HepG2 (cell line): ENCODE results near the gene PDE8B. TPM values are rescaled to one million over a fixed set of nuclear protein-coding genes. Genes with fewer than 3 reads are reported as not detected.

ENCODE experiments used
- ATAC-seq: fragments of 200-7000 bp; cut with Tn5 transposase; 3 replicates; pipeline ENCODE4 v1.9.1; 2020; ENCODE audit warnings: mild to moderate bottlenecking, moderate library complexity
- BruUV-seq: library from RNA; stranded (reverse); fragments of 400-500 nt; replicated peaks from 2 replicates; lab custom pipeline; 2021; lab: Mats Ljungman, UMichigan
- CTCF ChIA-PET: fragments of 300-600 bp; formaldehyde crosslinking; extraction: SDS; loops from one replicate; lab custom pipeline; 2021; ENCODE audit warnings: low total read pairs, inconsistent platforms, low intra/inter-chr PET ratio; lab: Yijun Ruan, JAX
- POLR2A ChIA-PET: fragments of 350-600 bp; sonication (Branson Sonifier 250); formaldehyde crosslinking; loops from one replicate; lab custom pipeline; 2020; ENCODE audit warnings: antibody characterized with exemption, inconsistent platforms; lab: Yijun Ruan, JAX
- DNase-seq: peaks from one replicate; pipeline ENCODE4 v3.0.0-alpha.2; 2015; ENCODE audit warnings: low spot score
- FAIRE-seq: peaks from 3 replicates; lab custom pipeline; 2011; peaks lifted over from hg19 to GRCh38; lab: Jason Lieb, UNC
- H2AFZ ChIP-seq: one replicate; pipeline ENCODE4 v1.6.1; 2011; ENCODE audit warnings: low read length, inconsistent platforms
- H3K27ac ChIP-seq: fragments of 300-600 bp; 3 replicates; pipeline ENCODE4 v1.8.0; 2011; ENCODE audit warnings: mixed run types, mild to moderate bottlenecking, mixed read lengths, low read length, inconsistent platforms; ENCODE audit not compliant: insufficient read depth; ENCODE audit errors: extremely low read length
- H3K27me3 ChIP-seq, 2 experiments: fragments of 200-600 bp in 1 of 2; 2 replicates in 1 of 2; 3 replicates in 1 of 2; pipeline versions ENCODE4 v1.6.0 to v1.8.0; 2011; ENCODE audit warnings: low read length in 2 of 2, mild to moderate bottlenecking in 2 of 2, moderate library complexity in 2 of 2, inconsistent platforms in 1 of 2; ENCODE audit not compliant: insufficient read depth in 2 of 2, control insufficient read depth in 1 of 2
- H3K36me3 ChIP-seq, 2 experiments: fragments of 200-600 bp in 1 of 2; replicated peaks in 1 of 2; 2 replicates in 1 of 2; 3 replicates in 1 of 2; pipeline versions ENCODE4 v1.5.1 to v1.8.0; 2011; ENCODE audit warnings: low read length in 2 of 2, inconsistent platforms in 1 of 2; ENCODE audit not compliant: insufficient read depth in 2 of 2, control insufficient read depth in 1 of 2
- H3K4me1 ChIP-seq: 2 replicates; pipeline ENCODE4 v1.5.1; 2012; ENCODE audit warnings: low read length, inconsistent platforms; ENCODE audit not compliant: insufficient read depth
- H3K4me2 ChIP-seq: 2 replicates; pipeline ENCODE4 v1.6.0; 2011; ENCODE audit warnings: low read depth, low read length, inconsistent platforms
- H3K4me3 ChIP-seq, 3 experiments: fragments of 200-600 bp in 1 of 3; sonication (generic), shearing (Covaris generic) in 1 of 3; replicated peaks in 1 of 3; 2 replicates each; pipeline ENCODE4 v1.5.1; 2011 to 2016; ENCODE audit warnings: low read length in 3 of 3, inconsistent platforms in 2 of 3, low read depth in 2 of 3, mild to moderate bottlenecking in 2 of 3, control low read depth in 1 of 3, mixed read lengths in 1 of 3; ENCODE audit not compliant: insufficient read depth in 1 of 3
- H3K79me2 ChIP-seq: one replicate; pipeline ENCODE4 v1.6.1; 2011; ENCODE audit warnings: low read length, inconsistent platforms; ENCODE audit not compliant: insufficient read depth
- H3K9ac ChIP-seq: 2 replicates; pipeline ENCODE4 v1.6.0; 2011; ENCODE audit warnings: mild to moderate bottlenecking, low read depth, low read length, inconsistent platforms; ENCODE audit not compliant: insufficient read depth
- H3K9me3 ChIP-seq: 2 replicates; pipeline ENCODE4 v1.5.1; 2012; ENCODE audit warnings: mild to moderate bottlenecking, low read length
- H4K20me1 ChIP-seq: 2 replicates; pipeline ENCODE4 v1.6.0; 2011; ENCODE audit warnings: inconsistent platforms, mild to moderate bottlenecking, low read length, moderate library complexity; ENCODE audit not compliant: insufficient read depth
- GABPB1 ChIP-seq: IDR thresholded peaks from 2 replicates; pipeline ENCODE4 v1.6.1; 2016; ENCODE audit warnings: mild to moderate bottlenecking, missing genetic modification reagents, moderate library complexity, missing compliant biosample characterization
- HIVEP1 ChIP-seq: sonication (generic); formaldehyde crosslinking; IDR thresholded peaks from 2 replicates; pipeline ENCODE4 v1.4.0; 2020; ENCODE audit warnings: mild to moderate bottlenecking, missing genetic modification reagents
- KAT7 ChIP-seq: IDR thresholded peaks from 2 replicates; pipeline ENCODE4 v1.6.1; 2018; ENCODE audit warnings: borderline replicate concordance, missing compliant biosample characterization
- NKX3-1 ChIP-seq: sonication (generic); formaldehyde crosslinking; IDR thresholded peaks from 2 replicates; pipeline ENCODE4 v1.5.0; 2020; ENCODE audit warnings: missing genetic modification reagents
- POGZ ChIP-seq: sonication (generic); formaldehyde crosslinking; IDR thresholded peaks from 2 replicates; pipeline ENCODE4 v1.4.0; 2020; ENCODE audit warnings: mild to moderate bottlenecking, missing genetic modification reagents
- RARA ChIP-seq: IDR thresholded peaks from 2 replicates; pipeline ENCODE4 v1.6.1; 2016; ENCODE audit warnings: missing genetic modification reagents, missing compliant biosample characterization
- SCMH1 ChIP-seq: sonication (generic); formaldehyde crosslinking; IDR thresholded peaks from 2 replicates; pipeline ENCODE4 v1.9.0; 2021; ENCODE audit warnings: missing genetic modification reagents, mild to moderate bottlenecking, borderline replicate concordance
- SMAD3 ChIP-seq: sonication (generic); formaldehyde crosslinking; IDR thresholded peaks from 2 replicates; pipeline ENCODE4 v1.4.0; 2020; ENCODE audit warnings: missing genetic modification reagents
- SP4 ChIP-seq: sonication (generic); formaldehyde crosslinking; IDR thresholded peaks from 2 replicates; pipeline ENCODE4 v1.8.1; 2023; ENCODE audit warnings: mild to moderate bottlenecking, missing genetic modification reagents
- ZNF354B ChIP-seq: sonication (generic); formaldehyde crosslinking; IDR thresholded peaks from 2 replicates; pipeline ENCODE4 v1.8.0; 2022; ENCODE audit warnings: mild to moderate bottlenecking, missing genetic modification reagents
- ZNF484 ChIP-seq: sonication (generic); formaldehyde crosslinking; IDR thresholded peaks from 2 replicates; pipeline ENCODE4 v1.5.1; 2020; ENCODE audit warnings: mild to moderate bottlenecking, low read depth, missing genetic modification reagents, borderline replicate concordance
- ZNF512 ChIP-seq: sonication (generic); formaldehyde crosslinking; IDR thresholded peaks from 2 replicates; pipeline ENCODE4 v1.4.0; 2020; ENCODE audit warnings: mild to moderate bottlenecking, missing genetic modification reagents
- WGBS: methylation state at CpG from one replicate; pipeline ENCODE4 v1.1.6; 2017; ENCODE audit warnings: low lambda C conversion rate; 5-methylcytosine and 5-hydroxymethylcytosine counted together
- in situ Hi-C: cut with HindIII; loops from 2 replicates; pipeline ENCODE4 v1.10.0; 2017; ENCODE audit warnings: low pct_unique_long_range_greater_than_20kb; ENCODE audit not compliant: extremely low pct_ligation_motif_present
- intact Hi-C: fragments of 100-400 bp; cut with micrococcal nuclease; formaldehyde crosslinking; loops from one replicate; pipeline ENCODE4 v1.10.0; 2022; ENCODE audit not compliant: unreplicated experiment
- polyA plus RNA-seq, 8 experiments: library from polyadenylated mRNA; depleted of rRNA in 3 of 8; stranded (reverse) in 7 of 8; unstranded in 1 of 8; fragments of >200 nt; fragmentation: Illumina TruSeq in 4 of 8; extraction: Trizol in 4 of 8; gene quantifications; 2 replicates each; pipeline versions ENCODE4 v1.2.1 to v1.2.3, GENCODE V29; 2011 to 2016; ENCODE audit warnings: low read depth in 4 of 8, missing spikeins in 1 of 8, mixed read lengths in 1 of 8; ENCODE audit not compliant: insufficient read depth in 1 of 8
- total RNA-seq, 5 experiments: library from RNA; depleted of rRNA; stranded (reverse); fragments of >200 nt; fragmentation: Illumina TruSeq; extraction: Trizol; gene quantifications; 2 replicates each; pipeline ENCODE4 v1.2.3, GENCODE V29; 2016; ENCODE audit warnings: low read depth in 1 of 5

PDE8B gene
- total and polyA plus RNA-seq, 2 of the 13 experiments (the other 11 are each of a cell fraction or from before 2014, with no cell fraction given) = 0.07 TPM; not detected in 1

GRCh38 chr5:77251921-77252320 lies 41.4 kb downstream of the PDE8B start:
- TF ChIP-seq POGZ (CRISPR knock-in tag) = no peak
- no peak for TF ChIP-seq SP4 (CRISPR knock-in tag)
- no peak for TF ChIP-seq RARA (CRISPR knock-in tag)
- TF ChIP-seq ZNF484 (CRISPR knock-in tag) = no peak
- TF ChIP-seq KAT7 = no peak
- TF ChIP-seq ZNF354B (CRISPR knock-in tag) = no peak
- TF ChIP-seq NKX3-1 (CRISPR knock-in tag) = no peak
- no peak for TF ChIP-seq GABPB1 (CRISPR knock-in tag)
- no peak for TF ChIP-seq SMAD3 (CRISPR knock-in tag)
- TF ChIP-seq SCMH1 (CRISPR knock-in tag) = no peak
- no peak overlapping the region for H3K27ac ChIP-seq
- no peaks in the 10 kb centered on the region for H3K36me3 ChIP-seq
- CTCF ChIA-PET = no interaction called here
- peaks cover 0 to 9% of the 10 kb centered on the region in 2 experiments; a peak in 1 of 5 replicates for H3K27me3 ChIP-seq
- no peaks in the 10 kb centered on the region for H3K4me1 ChIP-seq
- FAIRE-seq (no peak), DNase-seq (no peak), ATAC-seq (no peak)
- intact Hi-C loops = no loop called here
- H3K4me2 ChIP-seq = no peak overlapping the region
- no TSS peak for BruUV-seq
- 0% methylated on average over 3 of the region's 3 CpGs for WGBS
- H3K9ac ChIP-seq = no peak overlapping the region
- in situ Hi-C loops = no loop called here
- H3K79me2 ChIP-seq = no peaks in the 10 kb centered on the region
- H3K9me3 ChIP-seq = no peaks in the 10 kb centered on the region
- H3K4me3 ChIP-seq = no peak overlapping the region
- H2AFZ ChIP-seq = no peak overlapping the region
- no peaks in the 10 kb centered on the region for H4K20me1 ChIP-seq
- POLR2A ChIA-PET = no interaction called here

GRCh38 chr5:77255617-77256016 lies 45.1 kb downstream of the PDE8B start:
- TF ChIP-seq ZNF512 (CRISPR knock-in tag) = no peak
- TF ChIP-seq HIVEP1 (CRISPR knock-in tag) = no peak
- Histone ChIP-seq H3K27ac (no peak overlapping the region), H4K20me1 (no peaks in the 10 kb centered on the region), H3K27me3 (peaks cover 0 to 9% of the 10 kb centered on the region in 2 experiments; a peak in 1 of 5 replicates), H3K79me2 (no peaks in the 10 kb centered on the region), H3K9me3 (no peaks in the 10 kb centered on the region), H3K9ac (no peak overlapping the region), H3K4me1 (no peaks in the 10 kb centered on the region), H2AFZ (no peak overlapping the region), H3K4me2 (no peak overlapping the region), H3K4me3 (no peak overlapping the region), H3K36me3 (no peaks in the 10 kb centered on the region)
- WGBS = no CpG with 5 or more reads among the region's 6 CpGs
- DNase-seq (no peak), FAIRE-seq (no peak), ATAC-seq (no peak)
- BruUV-seq = no TSS peak
- POLR2A ChIA-PET = no interaction called here
- intact Hi-C loops (no loop called here), in situ Hi-C loops (no loop called here)
- CTCF ChIA-PET = no interaction called here
